AG10803 (cell line): ENCODE data around the gene NDUFB10.
"Not testable (repeated sequence)": the region's sequence is repeated elsewhere in the genome, so short reads cannot be mapped to it uniquely, and the experiment has no call there.

Source experiments
- DNase-seq: peaks from one replicate; pipeline ENCODE4 v3.0.0; 2010; ENCODE audit warnings: low read depth
- H3K4me3 ChIP-seq: 2 replicates; pipeline ENCODE4 v1.5.1; 2011; ENCODE audit warnings: mild to moderate bottlenecking, low read length, control low read depth
- TF ChIP-seq, protein P1 (sequence below): conservative IDR thresholded peaks from 2 replicates; pipeline ENCODE4 v1.5.1; 2011; ENCODE audit warnings: mild to moderate bottlenecking, low read length, control low read depth, inconsistent platforms

NDUFB10 gene

DNA sequence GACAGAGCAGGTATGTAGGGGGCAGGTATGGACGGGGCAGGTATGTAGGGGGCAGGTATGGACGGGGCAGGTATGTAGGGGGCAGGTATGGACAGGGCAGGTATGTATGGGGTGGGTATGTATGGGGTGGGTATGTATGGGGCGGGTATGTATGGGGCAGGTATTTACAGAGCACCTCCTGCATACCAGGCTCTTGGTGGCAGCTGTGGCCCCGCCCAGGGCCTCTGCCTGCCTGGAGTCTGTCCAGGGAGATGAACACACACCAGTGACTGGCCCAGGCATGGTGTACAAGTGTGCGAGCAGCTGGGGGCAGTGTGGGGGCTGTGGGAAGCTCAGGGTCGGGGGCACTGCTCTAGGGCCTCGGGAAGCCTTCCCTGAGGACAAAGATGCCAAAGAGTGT, 9.3 kb upstream of the NDUFB10 start:
- TF ChIP-seq, protein P1, sequence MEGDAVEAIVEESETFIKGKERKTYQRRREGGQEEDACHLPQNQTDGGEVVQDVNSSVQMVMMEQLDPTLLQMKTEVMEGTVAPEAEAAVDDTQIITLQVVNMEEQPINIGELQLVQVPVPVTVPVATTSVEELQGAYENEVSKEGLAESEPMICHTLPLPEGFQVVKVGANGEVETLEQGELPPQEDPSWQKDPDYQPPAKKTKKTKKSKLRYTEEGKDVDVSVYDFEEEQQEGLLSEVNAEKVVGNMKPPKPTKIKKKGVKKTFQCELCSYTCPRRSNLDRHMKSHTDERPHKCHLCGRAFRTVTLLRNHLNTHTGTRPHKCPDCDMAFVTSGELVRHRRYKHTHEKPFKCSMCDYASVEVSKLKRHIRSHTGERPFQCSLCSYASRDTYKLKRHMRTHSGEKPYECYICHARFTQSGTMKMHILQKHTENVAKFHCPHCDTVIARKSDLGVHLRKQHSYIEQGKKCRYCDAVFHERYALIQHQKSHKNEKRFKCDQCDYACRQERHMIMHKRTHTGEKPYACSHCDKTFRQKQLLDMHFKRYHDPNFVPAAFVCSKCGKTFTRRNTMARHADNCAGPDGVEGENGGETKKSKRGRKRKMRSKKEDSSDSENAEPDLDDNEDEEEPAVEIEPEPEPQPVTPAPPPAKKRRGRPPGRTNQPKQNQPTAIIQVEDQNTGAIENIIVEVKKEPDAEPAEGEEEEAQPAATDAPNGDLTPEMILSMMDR: no peak
- no peak for DNase-seq
- no peak overlapping the region for H3K4me3 ChIP-seq

DNA sequence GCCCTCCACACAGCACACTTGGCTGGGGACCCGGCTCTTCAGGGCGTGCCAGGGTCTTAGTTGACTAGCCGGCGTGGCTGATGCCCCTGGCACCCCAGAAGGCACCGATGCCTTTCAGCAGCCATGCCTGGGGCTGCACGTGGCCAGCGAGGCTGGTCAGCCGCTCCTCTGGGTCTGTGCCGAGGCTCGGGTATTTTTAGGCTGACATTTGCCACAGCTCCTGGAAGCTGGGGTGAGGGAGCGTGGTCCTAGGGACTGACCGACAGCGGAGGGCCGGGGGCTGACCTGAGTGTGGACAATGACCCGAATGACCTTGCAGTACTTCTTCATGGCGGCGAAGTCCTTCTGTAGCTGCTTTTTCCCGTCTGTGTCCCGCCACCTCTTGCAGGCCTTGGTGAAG, 8.8 kb upstream of the NDUFB10 start:
- H3K4me3 ChIP-seq: no peak overlapping the region
- DNase-seq: no peak
- TF ChIP-seq, protein P1: no peak

DNA sequence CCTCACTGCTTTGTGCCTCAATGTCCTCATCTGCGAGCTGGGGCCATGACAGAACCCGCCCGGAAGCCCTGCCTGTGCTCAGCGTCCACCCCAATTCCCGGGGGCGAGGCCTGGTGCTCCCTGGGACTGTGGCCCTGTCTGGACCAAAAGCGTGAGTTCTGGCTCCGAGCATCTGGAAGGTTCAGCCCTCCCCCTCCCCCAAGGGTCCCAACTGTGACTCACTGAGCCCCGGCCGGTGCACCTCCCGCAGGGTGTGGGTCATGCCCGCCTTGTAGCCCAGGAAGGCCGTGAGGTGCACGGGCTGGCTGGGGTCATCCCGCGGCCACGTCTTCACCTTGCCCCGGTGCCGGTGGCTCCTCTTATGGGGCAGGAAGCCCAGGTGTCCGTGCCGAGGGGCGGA, 5.6 kb upstream of the NDUFB10 start:
- DNase-seq: no peak
- TF ChIP-seq, protein P1: no peak
- H3K4me3 ChIP-seq: no peak overlapping the region

DNA sequence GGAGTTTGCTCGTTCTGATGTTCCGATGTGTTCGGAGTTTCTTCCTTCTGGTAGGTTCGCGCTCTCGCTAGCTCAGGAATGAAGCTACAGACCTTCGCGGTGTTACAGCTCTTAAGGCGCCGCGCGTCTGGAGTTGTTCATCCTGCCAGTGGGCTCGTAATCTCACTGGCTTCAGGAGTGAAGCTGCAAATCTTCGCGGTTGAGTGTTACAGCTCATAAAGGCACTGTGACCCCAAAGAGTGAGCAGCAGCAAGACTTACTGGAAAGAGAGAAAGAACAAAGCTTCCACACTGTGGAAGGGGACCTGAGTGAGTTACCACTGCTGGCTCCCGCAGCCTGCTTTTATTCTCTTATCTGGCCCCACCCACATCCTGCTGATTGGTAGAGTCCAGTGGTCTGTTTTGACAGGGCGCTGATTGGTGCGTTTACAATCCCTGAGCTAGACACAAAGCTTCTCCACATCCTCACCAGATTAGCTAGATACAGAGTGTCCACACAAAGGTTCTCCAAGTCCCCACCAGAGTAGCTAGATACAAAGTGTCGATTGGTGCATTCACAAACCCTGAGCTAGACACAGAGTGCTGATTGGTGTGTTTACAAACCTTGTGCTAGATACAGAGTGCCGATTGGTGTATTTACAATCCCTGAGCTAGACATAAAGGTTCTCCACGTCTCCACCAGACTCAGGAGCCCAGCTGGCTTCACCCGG, 1.8 kb upstream of the NDUFB10 start:
- not testable (repeated sequence) for DNase-seq, H3K4me3 ChIP-seq

DNA sequence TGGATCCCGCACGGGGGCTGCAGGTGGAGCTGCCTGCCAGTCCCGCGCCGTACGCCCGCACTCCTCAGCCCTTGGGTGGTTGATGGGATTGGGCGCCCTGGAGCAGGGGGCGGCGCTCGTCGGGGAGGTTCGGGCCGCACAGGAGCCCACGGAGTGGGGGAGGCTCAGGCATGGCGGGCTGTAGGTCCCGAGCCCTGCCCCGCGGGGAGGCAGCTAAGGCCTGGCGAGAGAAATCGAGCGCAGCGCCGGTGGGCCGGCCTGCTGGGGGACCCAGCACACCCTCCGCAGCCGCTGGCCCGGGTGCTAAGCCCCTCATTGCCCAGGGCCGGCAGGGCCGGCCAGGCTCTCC, 1.2 kb upstream of the NDUFB10 start:
- DNase-seq, H3K4me3 ChIP-seq: not testable (repeated sequence)

DNA sequence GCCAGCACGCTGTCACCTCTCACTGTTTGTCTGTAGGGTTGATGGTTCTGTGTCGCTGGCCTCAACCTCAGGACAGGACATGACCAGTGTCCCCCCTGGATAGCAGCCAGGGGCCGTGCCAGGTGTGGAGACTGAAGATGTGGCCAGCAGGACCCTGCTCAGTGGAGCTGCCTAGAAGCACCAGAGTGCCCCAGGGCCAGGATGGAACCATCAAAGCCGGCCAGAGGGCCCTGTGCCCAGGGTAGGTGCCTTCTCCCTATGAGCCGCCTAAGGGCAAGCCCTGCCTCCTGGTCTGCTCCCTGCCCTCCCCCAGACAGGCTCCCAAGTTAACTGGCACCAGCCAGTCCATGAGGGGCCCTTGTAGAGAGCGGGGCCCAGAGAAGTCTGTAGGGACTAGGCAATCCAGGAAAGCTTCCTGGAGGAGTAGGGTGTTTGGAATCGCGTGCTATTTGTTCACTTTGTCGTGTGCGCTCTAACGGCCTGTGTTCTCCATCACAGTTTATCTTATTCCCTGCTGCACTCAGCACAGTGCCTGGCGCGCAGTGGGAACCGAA, 546 bp upstream of the NDUFB10 start:
- TF ChIP-seq, protein P1: no peak
- peak overlapping the region; percentile 31 for H3K4me3 ChIP-seq

DNA sequence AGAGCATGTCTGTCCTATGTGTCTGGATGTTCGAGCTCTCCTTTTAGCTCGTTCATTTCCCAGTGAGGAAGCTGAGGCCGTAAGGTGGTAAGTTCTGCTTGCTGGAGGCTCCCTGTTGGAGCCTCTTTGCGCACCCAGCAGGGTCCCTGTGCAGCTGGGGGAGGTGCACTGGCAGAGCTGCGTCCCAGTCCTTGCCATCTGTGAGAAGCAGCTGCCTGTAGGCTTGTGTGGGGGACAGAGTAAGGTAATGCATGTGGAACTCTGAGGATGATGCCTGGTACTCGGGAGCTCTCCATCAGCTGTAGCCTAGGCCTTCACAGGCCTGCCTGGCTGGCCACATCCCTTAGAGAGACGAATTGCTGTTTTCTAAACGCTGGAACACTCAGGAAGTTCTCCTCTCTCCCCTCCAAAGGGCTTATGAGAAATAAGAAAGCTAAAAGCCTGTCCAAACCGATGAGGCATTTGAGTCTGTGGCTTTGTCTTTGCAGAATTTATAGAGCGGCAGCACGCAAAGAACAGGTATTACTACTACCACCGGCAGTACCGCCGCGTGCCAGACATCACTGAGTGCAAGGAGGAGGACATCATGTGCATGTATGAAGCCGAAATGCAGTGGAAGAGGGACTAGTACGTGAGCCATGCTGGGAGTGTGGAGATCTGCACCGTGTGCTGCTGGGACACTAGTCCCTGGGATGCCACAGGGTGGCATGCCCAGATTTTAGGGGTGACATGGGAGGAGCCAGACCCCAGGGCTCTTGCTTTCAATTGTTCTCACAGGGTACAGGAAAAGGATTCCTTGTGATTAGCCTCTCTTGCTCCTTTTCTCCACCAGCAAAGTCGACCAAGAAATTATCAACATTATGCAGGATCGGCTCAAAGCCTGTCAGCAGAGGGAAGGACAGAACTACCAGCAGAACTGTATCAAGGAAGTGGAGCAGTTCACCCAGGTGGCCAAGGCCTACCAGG, 1.6 kb downstream of the NDUFB10 start:
- TF ChIP-seq, protein P1: no peak
- H3K4me3 ChIP-seq: peak overlapping the region; percentile 82
- DNase-seq: peak; percentile 28

More for the DNA sequence above, 546 bp upstream of the NDUFB10 start:
- no peak for DNase-seq

DNA sequence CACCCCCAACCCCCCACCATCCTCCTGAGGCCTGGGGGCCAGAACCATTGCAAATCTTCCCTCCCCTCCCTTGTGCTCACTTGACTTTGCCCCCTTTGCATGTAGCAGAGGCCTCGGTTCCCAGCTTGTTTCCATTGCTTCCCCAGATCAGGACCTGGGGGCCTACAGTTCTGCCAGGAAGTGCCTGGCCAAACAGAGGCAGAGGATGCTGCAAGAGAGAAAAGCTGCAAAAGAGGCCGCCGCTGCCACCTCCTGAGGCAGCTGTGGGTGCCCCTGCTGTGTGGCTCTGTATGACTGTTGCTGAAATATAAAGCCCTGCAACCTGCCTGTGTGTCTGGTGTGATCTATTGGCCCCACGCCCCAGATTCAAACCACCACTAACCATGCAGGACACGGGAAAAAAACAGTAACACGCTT, 2.3 kb downstream of the NDUFB10 start:
- H3K4me3 ChIP-seq: no peak overlapping the region
- TF ChIP-seq, protein P1: no peak
- DNase-seq: no peak

DNA sequence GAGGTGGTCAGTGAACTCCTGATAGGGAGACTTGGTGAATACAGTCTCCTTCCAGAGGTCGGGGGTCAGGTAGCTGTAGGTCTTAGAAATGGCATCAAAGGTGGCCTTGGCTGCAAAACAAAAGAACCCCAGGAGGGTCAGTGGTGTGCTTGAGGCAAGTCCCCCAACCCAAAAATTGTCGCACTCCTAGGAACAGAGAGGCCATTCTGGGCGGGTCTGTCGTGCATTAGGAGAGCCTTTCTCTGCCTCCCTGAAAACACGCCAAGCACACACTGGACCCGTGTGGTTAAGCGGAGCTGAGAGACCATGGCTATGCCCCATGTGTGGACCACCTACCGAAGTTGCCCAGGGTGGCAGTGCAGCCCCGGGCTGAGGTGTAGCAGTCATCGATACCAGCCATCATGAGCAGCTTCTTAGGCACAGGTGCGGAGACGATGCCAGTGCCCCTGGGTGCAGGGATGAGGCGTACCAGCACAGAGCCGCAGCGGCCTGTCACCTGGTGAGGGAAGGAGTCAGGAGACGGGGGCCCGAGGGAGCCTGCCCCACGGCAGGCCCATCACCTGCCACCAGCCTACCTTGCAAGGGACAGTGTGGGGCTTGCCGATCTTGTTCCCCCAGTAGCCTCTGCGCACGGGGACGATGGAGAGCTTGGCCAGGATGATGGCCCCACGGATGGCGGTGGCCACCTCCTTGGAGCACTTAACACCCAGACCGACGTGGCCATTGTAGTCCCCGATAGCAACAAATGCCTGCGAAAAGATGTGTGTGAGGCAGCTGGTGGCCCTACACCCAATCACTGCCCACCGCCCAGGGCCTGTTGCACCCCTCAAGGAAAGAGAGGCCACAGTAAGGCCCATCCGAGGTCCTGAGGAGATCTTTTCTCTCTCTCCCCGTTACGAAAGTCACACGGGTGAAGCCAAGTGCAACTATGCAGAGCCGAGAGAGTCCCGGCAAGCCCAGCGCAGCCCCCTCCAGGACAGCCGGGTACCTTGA, 3.1 kb downstream of the NDUFB10 start:
- H3K4me3 ChIP-seq: peak overlapping the region; percentile 18

More for the DNA sequence above, 3.1 kb downstream of the NDUFB10 start:
- not testable (repeated sequence) for DNase-seq
